BJ (cell line): ENCODE measurements around the gene UBE2J2. TPM values are rescaled to one million over a fixed set of nuclear protein-coding genes. Genes with fewer than 3 reads are reported as not detected.

Source experiments
- CTCF ChIA-PET: fragments of 350-600 bp; formaldehyde crosslinking; extraction: SDS; loops from one replicate; lab custom pipeline; 2021; ENCODE audit warnings: antibody characterized with exemption, inconsistent platforms; lab: Yijun Ruan, JAX
- POLR2A ChIA-PET: fragments of 300-600 bp; sonication (Branson Sonifier 250); formaldehyde crosslinking; extraction: SDS; loops from one replicate; lab custom pipeline; 2021; ENCODE audit warnings: antibody characterized with exemption; lab: Charles Lee
- DNase-seq: peaks from one replicate; pipeline ENCODE4 v3.0.0-alpha.2; 2011; ENCODE audit warnings: low read depth
- H3K27me3 ChIP-seq: 2 replicates; pipeline ENCODE4 v1.6.0; 2011; ENCODE audit warnings: low read length; ENCODE audit not compliant: control insufficient read depth, insufficient read depth
- H3K36me3 ChIP-seq: 2 replicates; pipeline ENCODE4 v1.5.1; 2011; ENCODE audit warnings: low read length; ENCODE audit not compliant: control insufficient read depth, insufficient read depth
- H3K4me3 ChIP-seq: 2 replicates; pipeline ENCODE4 v1.5.1; 2011; ENCODE audit warnings: low read depth, mild to moderate bottlenecking, control low read depth, low read length
- CTCF ChIP-seq: IDR thresholded peaks from 2 replicates; pipeline ENCODE4 v1.5.1; 2011; ENCODE audit warnings: low read depth, mild to moderate bottlenecking, control low read depth, inconsistent platforms, low read length, moderate library complexity; ENCODE audit not compliant: insufficient read depth
- polyA plus RNA-seq: library from polyadenylated mRNA; depleted of rRNA; stranded (reverse); fragments of >200 nt; gene quantifications from 2 replicates; pipeline ENCODE4 v1.2.3, GENCODE V29; 2011

UBE2J2 gene
- polyA plus RNA-seq, 1 experiment: 25.7 TPM

DNA sequence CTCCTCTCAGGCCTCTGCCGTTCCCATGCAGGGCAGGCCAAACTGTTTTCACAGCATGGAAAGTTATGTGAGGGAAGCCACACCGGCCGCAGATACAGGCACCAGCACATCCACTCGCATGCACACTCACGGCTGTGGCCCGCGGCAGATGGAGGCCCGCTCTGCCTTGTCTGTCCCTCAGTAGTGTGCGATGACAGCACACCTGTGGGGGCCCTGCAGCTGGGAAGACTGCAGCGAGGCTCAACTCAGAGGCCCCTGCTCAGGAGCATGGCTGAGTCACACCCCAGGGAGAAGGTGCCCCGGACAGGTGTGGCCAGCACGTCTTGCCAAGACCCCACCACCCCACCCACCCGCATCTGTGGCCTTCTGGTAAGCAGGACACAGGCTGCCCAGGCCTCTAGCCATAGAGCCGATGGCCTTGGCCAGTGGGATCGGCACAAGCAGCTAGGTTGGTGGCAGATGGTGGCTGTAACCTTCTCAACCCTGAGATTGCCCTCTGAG, 1.3 kb upstream of the UBE2J2 start:
- Histone ChIP-seq H3K36me3 (no peaks in the 10 kb centered on the region; the same call in 1 of the 2 replicates), H3K4me3 (peak overlapping the region; percentile 61; the same call in 1 of the 2 replicates), H3K27me3 (no peaks in the 10 kb centered on the region)
- CTCF ChIA-PET: no interaction called here
- POLR2A ChIA-PET: no interaction called here
- TF ChIP-seq CTCF: no peak
- no peak for DNase-seq

GRCh38 chr1:1274299-1274930, 761 bp upstream of the UBE2J2 start:
- no peak for DNase-seq
- POLR2A ChIA-PET: interaction anchor here (0.6 kb wide), 1 partner anchor 42 kb away, joined by 4 read pairs; the partner anchor contains the start of gene B3GALT6
- Histone ChIP-seq H3K4me3 (peak overlapping the region; percentile 61), H3K27me3 (no peaks in the 10 kb centered on the region), H3K36me3 (no peaks in the 10 kb centered on the region; the same call in 1 of the 2 replicates)
- CTCF ChIA-PET: interaction anchor here (1.4 kb wide), 1 partner anchor 9 kb away, joined by 4 read pairs; no protein-coding TSS in a partner anchor
- TF ChIP-seq CTCF: no peak

- ChIA-PET POLR2A (interaction anchor here (0.6 kb wide), 1 partner anchor 8 kb away, joined by 9 read pairs; no protein-coding TSS in a partner anchor), CTCF (interaction anchor here (0.9 to 1.4 kb wide), 3 partner anchors 8 to 151 kb away, joined by 3 to 4 read pairs (median 4); no protein-coding TSS in a partner anchor)
Measured at GRCh38 chr1:1273209-1273511, 494 bp downstream of the UBE2J2 start.

DNA sequence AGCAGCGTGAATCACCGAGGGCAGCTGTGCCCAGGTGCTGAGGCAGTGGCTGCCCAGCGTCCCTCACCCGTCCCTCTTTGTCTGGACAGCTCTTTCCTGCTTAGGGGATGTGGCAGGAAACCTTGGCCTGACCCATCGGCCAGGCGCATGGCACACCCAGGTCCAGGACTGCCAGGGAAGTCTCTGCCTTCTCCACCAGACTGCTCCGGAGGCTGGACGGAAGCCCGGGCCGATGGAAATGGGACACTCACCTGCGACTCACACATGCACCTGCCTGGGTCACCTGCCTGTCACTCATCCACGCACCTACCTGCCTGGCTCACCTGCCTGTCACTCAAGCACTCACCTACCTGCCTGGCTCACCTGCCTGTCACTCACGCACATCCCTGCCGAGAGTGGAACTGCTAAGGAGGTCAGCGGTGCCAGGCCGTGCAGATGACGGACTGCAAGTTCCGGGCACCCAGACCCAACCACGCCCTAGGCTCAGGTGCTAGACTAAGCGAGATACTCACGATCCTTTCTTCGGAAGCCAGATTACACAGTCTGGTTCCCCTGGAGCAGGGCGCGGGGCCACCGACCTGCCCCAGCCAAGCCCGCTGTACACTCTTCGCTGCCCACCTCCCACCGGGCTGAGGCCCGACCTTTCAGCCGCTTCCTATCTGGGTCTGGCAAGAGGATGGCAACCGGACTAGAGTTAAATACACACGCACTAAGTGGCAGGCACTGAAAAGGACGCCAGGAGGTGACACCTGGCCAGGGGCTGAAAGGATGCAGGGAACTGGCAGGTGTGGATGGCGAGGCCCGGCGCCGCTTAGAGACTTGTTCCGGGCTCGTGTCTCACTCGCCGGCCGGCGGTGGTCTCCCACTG, 1.1 kb downstream of the UBE2J2 start:
- Histone ChIP-seq H3K27me3 (no peaks in the 10 kb centered on the region), H3K36me3 (peaks cover 2% of the 10 kb centered on the region), H3K4me3 (peak overlapping the region; percentile 61)
- ChIA-PET POLR2A (no interaction called here), CTCF (interaction anchor here (0.7 to 2.9 kb wide), 5 partner anchors 7 to 151 kb away, joined by 3 to 9 read pairs (median 4); no protein-coding TSS in a partner anchor)
- no peak for TF ChIP-seq CTCF
- no peak for DNase-seq

More at GRCh38 chr1:1273209-1273511, 494 bp downstream of the UBE2J2 start:
- DNase-seq: no peak
- peak overlapping the region; percentile 61 for H3K4me3 ChIP-seq
- no peaks in the 10 kb centered on the region; the same call in none of the 2 replicates for H3K36me3 ChIP-seq
- no peaks in the 10 kb centered on the region for H3K27me3 ChIP-seq
- no peak for TF ChIP-seq CTCF

DNA sequence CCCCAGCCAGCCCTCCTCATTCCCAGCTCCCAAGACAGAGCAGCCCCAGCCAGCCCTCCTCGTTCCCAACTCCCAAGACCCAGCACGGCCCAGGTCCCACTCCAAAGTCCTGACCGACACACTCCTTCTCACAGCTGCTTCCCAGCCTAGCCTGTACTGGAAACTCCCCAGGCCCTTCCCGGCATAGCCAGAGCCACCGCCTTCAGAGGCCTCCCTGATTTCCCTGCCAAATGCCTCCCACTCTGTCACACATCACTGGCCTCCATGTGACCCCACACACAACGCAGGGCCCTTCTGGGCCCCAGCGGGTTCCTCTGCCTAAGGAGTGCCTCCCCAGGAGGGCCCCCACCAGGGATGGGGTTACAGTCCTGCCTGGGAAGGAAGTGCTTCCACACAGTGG, 2.8 kb downstream of the UBE2J2 start:
- POLR2A ChIA-PET: no interaction called here
- no peak for DNase-seq
- CTCF ChIA-PET: interaction anchor here (0.7 to 2.9 kb wide), 5 partner anchors 20 to 148 kb away, joined by 3 to 9 read pairs (median 3); no protein-coding TSS in a partner anchor
- Histone ChIP-seq H3K36me3 (peaks cover 6% of the 10 kb centered on the region), H3K4me3 (no peak overlapping the region), H3K27me3 (no peaks in the 10 kb centered on the region)
- TF ChIP-seq CTCF: no peak
